Measurements from ENCODE around the gene TNFRSF12A. TPM values are rescaled to one million over a fixed set of nuclear protein-coding genes. Genes with fewer than 3 reads are reported as not detected.

TNFRSF12A gene
- 44.6 to 45.5 TPM (median 45.1 TPM) in 3 replicates for total RNA-seq

- Mint-ChIP-seq H3K4me3 (peak within 1 kb of the TSS; percentile 84), H3K9me3 (no peaks in the 10 kb centered on the region), H3K27ac (peak within 1 kb of the TSS; percentile 99), H3K36me3 (peaks cover 4% of the 10 kb centered on the region), H3K27me3 (ENCODE audit: low read depth) (peaks cover 20% of the 10 kb centered on the region), H3K4me1 (peaks cover 54% of the 10 kb centered on the region)
- no peak for TF ChIP-seq CTCF (IDR thresholded peaks at IDR 0.05; ENCODE audit: unreplicated experiment)
- peak; percentile 61 to 75 for DNase-seq (ENCODE audit: low spot score in 2 of 2, unreplicated experiment in 2 of 2)
Measured at GRCh38 chr16:3020247-3020603, at the start of gene TNFRSF12A. Gene TNFRSF12A, plus strand, starts transcription at chr16:3020368. Its CDS starts 30 bp downstream, at chr16:3020398.

- Mint-ChIP-seq H3K4me1 (peaks cover 15% of the 10 kb centered on the region), H3K4me3 (peak overlapping the region; percentile 52), H3K27me3 (ENCODE audit: low read depth) (no peaks in the 10 kb centered on the region), H3K36me3 (peaks cover 1% of the 10 kb centered on the region), H3K9me3 (no peaks in the 10 kb centered on the region), H3K27ac (no peak overlapping the region)
- no peak for DNase-seq (ENCODE audit: low spot score in 2 of 2, unreplicated experiment in 2 of 2)
- TF ChIP-seq CTCF (IDR thresholded peaks at IDR 0.05; ENCODE audit: unreplicated experiment): no peak
Measured at GRCh38 chr16:2970563-2970962, 49.6 kb upstream of the TNFRSF12A start.

- Mint-ChIP-seq H3K9me3 (no peaks in the 10 kb centered on the region), H3K4me3 (peak overlapping the region; percentile 52), H3K4me1 (peaks cover 15% of the 10 kb centered on the region), H3K36me3 (peaks cover 1% of the 10 kb centered on the region), H3K27ac (no peak overlapping the region), H3K27me3 (ENCODE audit: low read depth) (no peaks in the 10 kb centered on the region)
- DNase-seq (ENCODE audit: low spot score in 2 of 2, unreplicated experiment in 2 of 2): no peak
- TF ChIP-seq CTCF (IDR thresholded peaks at IDR 0.05; ENCODE audit: unreplicated experiment): no peak
Measured at GRCh38 chr16:2971134-2971984, 48.8 kb upstream of the TNFRSF12A start.

GRCh38 chr16:2971985-2972784 lies 48.0 kb upstream of the TNFRSF12A start:
- H3K27ac Mint-ChIP-seq: no peak overlapping the region
- no peaks in the 10 kb centered on the region for H3K9me3 Mint-ChIP-seq
- H3K4me1 Mint-ChIP-seq: peaks cover 15% of the 10 kb centered on the region
- peak overlapping the region; percentile 31 for H3K4me3 Mint-ChIP-seq
- peaks cover 1% of the 10 kb centered on the region for H3K36me3 Mint-ChIP-seq
- H3K27me3 Mint-ChIP-seq (ENCODE audit: low read depth): no peaks in the 10 kb centered on the region
- DNase-seq (ENCODE audit: low spot score in 2 of 2, unreplicated experiment in 2 of 2): no peak
- no peak for TF ChIP-seq CTCF (IDR thresholded peaks at IDR 0.05; ENCODE audit: unreplicated experiment)

GRCh38 chr16:2973093-2973492 lies 47.1 kb upstream of the TNFRSF12A start:
- Mint-ChIP-seq H3K36me3 (peaks cover 1% of the 10 kb centered on the region), H3K4me3 (no peak overlapping the region), H3K27ac (no peak overlapping the region), H3K4me1 (peaks cover 15% of the 10 kb centered on the region), H3K27me3 (ENCODE audit: low read depth) (no peaks in the 10 kb centered on the region), H3K9me3 (no peaks in the 10 kb centered on the region)
- TF ChIP-seq CTCF (IDR thresholded peaks at IDR 0.05; ENCODE audit: unreplicated experiment): no peak
- no peak for DNase-seq (ENCODE audit: low spot score in 2 of 2, unreplicated experiment in 2 of 2)

Measured in mesothelial cell of epicardium (in vitro differentiated cells).